Fibroblast of skin of right biceps (primary cell): ENCODE results near the gene AZIN2.
"Not testable (repeated sequence)": the region's sequence is repeated elsewhere in the genome, so short reads cannot be mapped to it uniquely, and the experiment has no call there.

Source experiments
- DNase-seq: peaks from one replicate; pipeline ENCODE4 v3.0.0-alpha.2; 2013

Gene AZIN2

GRCh38 chr1:33096363-33097005 lies 15.5 kb downstream of the AZIN2 start:
- DNase-seq, result no peak

GRCh38 chr1:33097137-33097611 lies 16.2 kb downstream of the AZIN2 start:
- peak; percentile 50 for DNase-seq

- no peak for DNase-seq
Observed at GRCh38 chr1:33097762-33098161, 16.8 kb downstream of the AZIN2 start.

GRCh38 chr1:33098371-33098770 lies 17.4 kb downstream of the AZIN2 start:
- peak; percentile 82 for DNase-seq

- DNase-seq, result peak; percentile 100
Observed at GRCh38 chr1:33099290-33100118, 18.6 kb downstream of the AZIN2 start.

GRCh38 chr1:33100119-33100415 lies 19.1 kb downstream of the AZIN2 start:
- not testable (repeated sequence) for DNase-seq

GRCh38 chr1:33110477-33110876 lies 29.5 kb downstream of the AZIN2 start:
- DNase-seq, result no peak

GRCh38 chr1:33111965-33112364 lies 31.0 kb downstream of the AZIN2 start:
- no peak for DNase-seq

GRCh38 chr1:33117440-33118085 lies 36.6 kb downstream of the AZIN2 start:
- no peak for DNase-seq

GRCh38 chr1:33118274-33118673 lies 37.3 kb downstream of the AZIN2 start:
- DNase-seq, result no peak

GRCh38 chr1:33119050-33119449 lies 38.1 kb downstream of the AZIN2 start:
- no peak for DNase-seq

- DNase-seq, result no peak
Observed at GRCh38 chr1:33119532-33120217, 38.7 kb downstream of the AZIN2 start.

- no peak for DNase-seq
Observed at GRCh38 chr1:33120436-33121231, 39.7 kb downstream of the AZIN2 start.

GRCh38 chr1:33121728-33122127 lies 40.8 kb downstream of the AZIN2 start:
- DNase-seq, result no peak

GRCh38 chr1:33122483-33123178 lies 41.7 kb downstream of the AZIN2 start:
- no peak for DNase-seq

GRCh38 chr1:33123266-33123665 lies 42.3 kb downstream of the AZIN2 start:
- no peak for DNase-seq

- DNase-seq, result not testable (repeated sequence)
Observed at GRCh38 chr1:33124647-33125046, 43.7 kb downstream of the AZIN2 start.

GRCh38 chr1:33126411-33127000 lies 45.6 kb downstream of the AZIN2 start:
- DNase-seq, result no peak

GRCh38 chr1:33127001-33127823 lies 46.3 kb downstream of the AZIN2 start:
- DNase-seq, result peak; percentile 99

GRCh38 chr1:33128781-33129180 lies 47.8 kb downstream of the AZIN2 start:
- no peak for DNase-seq
